HG03039 (cell line): ENCODE data around the gene BACH2.
"Not testable (repeated sequence)": the region's sequence is repeated elsewhere in the genome, so short reads cannot be mapped to it uniquely, and the experiment has no call there.

Source experiments
- ATAC-seq: cut with Tn5 transposase; IDR thresholded peaks from one replicate; pipeline ENCODE4 v1.9.1; 2021; ENCODE audit warnings: mild to moderate bottlenecking, moderate library complexity; ENCODE audit not compliant: unreplicated experiment

BACH2 gene

DNA sequence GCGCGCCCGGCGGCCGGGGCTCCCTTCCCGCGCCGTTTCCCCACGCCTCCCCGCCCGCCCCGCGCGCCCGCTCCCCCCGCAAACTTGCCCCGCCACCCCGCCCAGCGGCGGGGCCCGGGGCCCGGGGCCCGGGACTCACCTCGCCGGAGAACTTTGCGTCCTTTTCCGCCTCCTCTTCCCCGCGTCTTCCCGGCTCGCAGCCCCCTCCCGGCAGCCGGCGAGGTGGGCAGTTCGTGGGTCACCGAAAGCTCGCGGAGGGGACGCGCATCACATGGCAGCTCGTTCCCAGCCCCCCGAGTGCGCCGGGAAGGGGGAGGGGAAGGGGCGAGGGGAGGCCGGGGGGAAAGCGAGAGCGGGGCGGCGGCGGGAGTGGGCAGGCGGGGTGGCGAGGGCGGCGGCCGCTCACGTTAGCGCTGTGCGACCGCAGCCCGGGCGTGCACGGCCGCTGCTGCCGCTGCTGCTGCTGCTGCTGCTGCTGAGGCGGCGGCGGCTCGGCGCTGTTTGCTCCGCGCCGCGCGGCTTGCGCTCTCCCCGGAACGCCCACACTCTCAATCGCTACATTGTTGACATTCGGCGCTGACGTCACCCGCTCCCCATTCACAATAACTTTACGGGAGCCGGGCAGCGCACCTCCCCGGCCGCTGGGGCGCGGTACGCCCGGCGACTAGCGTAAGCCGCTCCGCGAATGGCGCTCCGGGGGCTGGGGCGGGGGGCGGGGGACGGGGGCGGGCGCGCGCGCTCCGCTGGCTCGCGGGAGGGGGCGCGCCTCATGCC is at the start of gene BACH2:
TSS of gene BACH2 (minus strand) at position 503 of the 774 bp plus-strand sequence. CDS start 287,999 bp downstream, outside the sequence.
- ATAC-seq = peak; percentile 77

DNA sequence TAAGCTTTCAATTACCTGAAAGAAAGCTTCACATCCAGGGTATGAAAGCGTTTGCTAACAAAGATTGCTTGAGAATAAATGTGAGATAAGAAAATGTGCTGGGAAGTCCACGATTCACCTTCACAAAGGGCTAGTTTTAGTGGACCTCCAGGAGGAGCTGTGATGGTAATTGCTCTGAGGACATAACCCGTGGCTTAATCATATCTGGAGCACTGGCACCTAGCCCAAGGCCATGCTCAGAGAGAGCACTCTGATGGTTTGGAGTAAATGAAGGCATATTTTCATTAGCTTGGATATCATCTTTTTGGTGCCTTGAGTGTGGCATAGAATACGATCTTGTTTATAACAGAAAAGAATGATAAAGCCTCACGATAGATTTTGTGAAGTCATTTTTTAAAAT is 46.9 kb upstream of the BACH2 start:
- no peak for ATAC-seq

DNA sequence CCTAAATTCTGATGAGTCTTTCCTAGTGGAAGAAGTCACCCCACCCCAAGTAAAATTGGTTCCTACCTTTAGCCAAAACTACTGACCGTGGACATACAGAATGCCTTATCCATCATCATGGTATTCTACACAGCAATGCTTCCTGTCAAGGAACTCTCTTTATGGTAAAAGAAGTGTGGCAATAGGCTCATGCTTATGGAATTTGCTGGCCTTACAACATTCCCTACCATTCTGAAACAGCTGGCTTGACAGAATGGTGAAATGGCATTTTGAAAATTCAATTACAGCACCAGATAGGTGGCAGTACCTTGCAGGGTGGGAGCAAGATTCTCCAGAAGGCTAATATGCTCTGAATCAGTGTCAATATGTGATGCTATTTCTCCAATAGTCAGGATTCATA is 41.8 kb upstream of the BACH2 start:
- ATAC-seq = no peak

DNA sequence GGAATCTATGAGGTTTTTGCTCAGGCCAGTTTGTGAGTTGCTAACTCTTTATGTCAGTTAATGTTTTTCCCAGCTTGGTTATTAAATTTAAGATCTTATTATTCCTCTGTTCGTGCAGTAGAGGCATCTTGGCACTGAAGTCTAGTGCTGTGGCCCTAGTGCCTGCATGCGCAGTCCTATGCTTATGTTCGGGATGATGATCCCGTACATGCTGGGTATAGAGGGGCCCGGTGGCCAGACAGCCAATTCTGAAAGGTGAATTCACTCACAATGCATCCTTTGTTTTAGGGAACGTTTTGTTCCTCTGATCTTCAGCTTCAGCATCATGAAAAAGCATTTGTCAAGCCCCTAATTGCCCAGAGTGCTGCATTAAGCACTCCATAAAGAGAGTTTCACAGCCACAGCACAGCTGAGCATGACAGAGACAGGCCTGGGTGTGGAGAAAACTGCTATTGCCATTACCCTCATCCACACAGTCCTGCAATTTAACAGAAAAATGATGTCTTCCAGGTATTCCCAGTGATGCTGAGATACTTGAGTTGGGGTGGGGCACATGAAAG is 39.8 kb upstream of the BACH2 start:
- no peak for ATAC-seq

DNA sequence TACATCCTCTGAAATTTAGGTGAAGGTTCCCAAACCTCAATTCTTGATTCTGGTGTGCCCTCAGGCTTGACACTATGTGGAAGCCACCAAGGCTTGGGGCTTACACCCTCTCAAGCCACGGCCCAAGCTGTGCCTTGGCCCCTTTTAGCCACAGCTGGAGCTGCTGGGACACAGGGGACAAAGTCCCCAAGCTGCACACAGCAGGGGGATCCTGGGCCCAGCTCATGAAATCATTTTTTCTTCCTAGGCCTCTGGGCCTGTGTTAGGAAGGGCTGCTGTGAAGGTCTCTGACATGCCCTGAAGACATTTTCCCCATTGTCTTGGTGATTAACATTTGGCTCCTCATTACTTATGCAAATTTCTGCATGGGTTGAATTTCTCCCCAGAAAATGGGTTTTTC is 37.3 kb upstream of the BACH2 start:
- ATAC-seq = no peak

DNA sequence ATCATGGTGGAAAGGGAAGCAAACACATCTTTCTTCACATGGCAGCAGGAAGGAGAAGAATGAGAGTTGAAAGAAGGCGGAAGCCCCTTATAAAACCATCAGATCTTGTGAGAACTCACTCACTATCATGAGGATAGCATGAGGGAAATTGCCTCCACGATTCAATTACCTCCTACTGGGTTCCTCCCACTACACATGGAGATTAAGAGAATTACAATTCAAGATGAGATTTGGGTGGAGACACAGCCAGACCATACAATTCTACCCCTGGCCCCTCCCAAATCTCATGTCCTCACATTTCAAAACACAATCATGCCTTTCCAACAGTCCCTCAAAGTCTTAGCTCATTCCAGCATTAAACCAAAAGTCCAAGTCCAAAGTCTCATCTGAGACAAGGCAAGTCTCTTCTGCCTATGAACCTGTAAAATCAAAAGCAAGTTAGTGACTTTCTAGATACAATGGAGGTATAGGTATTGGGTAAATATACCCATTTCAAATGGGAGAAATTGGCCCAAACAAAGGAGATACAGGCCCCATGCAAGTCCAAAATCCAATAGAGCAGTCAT is 36.4 kb upstream of the BACH2 start:
- ATAC-seq = not testable (repeated sequence)

DNA sequence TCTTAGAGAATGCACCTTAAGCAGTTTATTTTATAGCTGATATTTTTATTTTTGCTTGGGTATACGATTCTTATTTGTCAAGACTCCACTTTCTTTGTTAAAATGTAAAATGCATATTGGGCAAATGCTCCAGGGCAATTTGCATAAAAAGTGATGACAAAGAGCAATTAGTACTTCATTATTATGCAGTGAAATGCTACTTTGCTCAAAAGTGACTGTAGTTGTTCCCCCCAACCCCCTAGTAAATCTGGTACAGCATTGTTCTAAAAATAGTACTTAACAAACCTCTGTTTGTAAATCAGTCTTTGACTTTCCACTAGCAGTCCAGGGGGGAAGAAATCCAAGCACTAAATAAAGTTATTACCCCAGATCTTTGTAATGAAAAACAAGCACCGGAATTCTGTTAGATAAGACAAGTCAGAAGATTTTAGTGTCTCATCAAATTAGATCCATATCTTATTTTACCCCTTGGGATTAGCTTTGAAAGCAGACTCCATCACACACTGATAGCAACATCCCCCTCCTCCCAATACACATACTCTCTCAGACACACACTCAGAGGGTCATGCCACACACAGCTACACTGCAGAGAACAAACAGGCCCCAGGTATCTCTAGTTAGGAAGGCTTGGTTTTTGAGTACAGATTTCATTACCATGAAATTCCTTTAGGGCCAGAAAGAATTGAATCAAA is 32.9 kb upstream of the BACH2 start:
- ATAC-seq = no peak

DNA sequence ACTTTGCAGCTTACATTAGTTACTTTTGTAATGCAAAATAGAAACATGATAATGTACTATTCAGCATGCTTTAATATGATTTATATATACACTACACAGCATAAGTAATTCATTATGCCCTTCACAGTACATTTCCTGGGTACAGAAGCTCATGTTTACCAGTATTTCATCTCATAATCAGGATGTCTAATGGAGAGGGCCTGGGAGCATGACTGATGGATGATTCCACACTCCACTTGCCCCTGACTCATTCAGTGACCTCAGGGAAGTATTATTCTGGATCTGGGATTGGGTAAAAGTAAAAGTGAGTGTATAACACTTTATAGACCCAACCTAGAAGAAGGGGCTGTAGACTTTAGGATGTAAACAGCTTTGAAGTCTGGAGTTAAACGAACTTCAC is 31.4 kb upstream of the BACH2 start:
- ATAC-seq = no peak

DNA sequence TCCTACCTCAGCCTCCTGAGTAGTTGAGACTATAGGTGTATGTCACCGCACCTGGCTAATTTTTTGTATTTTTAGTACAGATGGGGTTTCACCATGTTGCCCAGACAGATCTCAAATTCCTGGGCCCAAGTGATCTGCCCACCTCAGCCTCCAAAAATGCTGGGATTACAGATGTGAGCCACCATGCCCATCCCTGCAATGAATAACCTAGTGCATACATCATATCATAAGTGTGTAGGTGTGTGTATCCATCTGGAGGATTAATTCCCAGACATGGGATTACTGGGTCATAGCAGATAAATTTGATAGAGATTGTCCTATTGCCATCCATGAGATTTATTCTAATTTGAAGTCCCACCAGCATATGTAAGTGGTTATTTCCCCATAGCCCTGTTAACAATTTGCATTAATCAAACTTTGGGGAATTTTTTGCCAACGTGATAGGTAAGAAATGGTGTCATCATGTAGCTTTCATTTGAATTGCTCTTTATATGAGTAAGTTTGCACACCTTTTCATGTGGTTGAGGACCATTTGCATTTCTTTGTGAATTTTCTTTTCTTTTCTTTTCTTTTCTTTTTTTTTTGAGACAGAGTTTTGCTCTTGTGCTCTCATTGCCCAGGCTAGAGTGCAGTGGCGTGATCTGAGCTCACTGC is 29.9 kb upstream of the BACH2 start:
- ATAC-seq = no peak

DNA sequence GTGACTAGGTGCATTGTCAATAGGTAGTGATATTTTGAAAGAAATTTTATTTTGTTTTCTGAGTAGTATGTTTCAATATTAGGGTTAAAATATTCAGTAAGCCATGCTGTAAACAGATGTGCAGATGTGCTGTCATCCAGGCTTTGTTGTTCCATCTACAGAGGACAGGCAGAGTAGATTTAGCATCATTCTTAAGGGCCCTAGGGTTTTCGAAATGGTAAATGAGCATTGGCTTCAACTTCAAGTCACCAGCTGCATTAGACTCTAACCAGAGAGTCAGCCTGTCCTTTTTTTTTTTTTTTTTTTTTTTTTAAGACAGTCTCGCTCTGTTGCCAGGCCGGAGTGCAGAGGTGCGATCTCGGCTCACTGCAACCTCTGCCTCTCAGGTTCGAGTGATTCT is 27.1 kb upstream of the BACH2 start:
- no peak for ATAC-seq

DNA sequence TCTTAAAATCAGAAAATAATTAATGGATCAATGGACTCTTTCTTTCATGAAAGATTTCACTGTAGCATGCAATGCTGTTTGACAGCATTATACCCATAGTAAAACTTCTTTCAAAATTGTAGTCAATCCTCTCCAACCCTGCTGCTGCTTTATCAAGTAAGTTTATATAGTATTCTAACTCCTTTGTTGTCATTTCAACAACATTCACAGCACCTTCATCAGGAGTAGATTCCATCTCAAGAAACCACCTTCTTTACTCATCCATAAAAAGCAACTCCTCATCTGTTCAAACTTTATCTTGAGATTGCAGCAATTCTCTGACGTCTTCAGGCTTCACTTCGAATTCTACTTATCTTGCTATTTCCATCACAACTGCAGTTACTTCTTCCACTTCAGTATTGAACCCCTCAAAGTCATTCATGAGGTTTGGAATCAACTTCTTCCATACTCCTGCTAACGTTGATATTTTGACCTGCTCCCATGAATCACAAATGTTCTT is 26.4 kb upstream of the BACH2 start:
- no peak for ATAC-seq

DNA sequence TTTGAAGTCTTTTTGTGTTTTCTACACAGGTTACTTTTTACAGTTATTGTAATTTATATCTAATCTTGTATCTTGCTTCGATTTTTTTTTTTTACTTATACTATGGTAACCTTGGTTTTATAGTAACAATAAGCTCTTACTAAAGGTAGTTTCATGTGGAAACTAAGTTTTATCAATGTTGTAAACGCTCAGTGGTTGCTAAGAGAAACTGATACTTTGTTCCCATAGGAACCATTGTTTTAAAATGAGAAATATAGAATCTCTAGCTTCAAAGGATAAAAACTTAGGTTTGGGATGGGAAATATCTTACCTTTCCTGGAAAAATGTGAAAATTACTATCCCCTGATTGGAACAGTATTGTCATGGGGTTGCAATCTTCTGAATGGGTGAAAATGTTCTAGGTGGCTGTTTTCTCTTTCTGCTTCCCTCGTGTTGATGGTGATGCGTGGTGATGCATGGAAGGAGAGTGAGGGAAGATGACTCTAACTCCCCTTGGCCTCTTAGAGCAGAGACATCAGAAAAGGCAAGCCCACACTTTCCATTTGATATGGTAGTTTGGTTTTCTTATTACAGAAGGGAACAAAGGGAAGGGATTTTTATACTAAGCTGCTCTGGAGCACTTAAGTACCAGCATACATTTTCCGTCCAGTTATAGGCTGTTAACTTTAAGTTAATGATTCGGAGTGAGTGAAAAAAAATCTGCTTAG is 23.5 kb upstream of the BACH2 start:
- no peak for ATAC-seq

DNA sequence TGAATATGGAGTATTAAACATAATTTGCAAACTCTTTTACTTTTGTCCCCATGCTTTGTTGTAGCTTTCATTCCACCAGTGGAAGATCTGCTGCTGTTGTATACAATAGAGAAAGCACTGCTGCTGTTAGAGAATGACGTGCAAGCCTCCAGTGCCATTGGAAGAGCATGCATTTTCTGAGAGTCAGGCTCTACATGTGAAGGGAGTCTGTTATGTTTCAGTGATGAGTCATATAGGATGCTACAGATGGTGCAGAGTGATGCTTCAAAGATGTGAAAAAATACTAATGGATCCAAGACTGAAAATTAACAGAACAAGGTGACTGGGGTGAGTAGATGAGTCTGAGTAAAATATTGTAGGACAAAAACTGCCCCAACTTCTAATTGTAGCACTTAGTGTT is 22.4 kb upstream of the BACH2 start:
- ATAC-seq = no peak

DNA sequence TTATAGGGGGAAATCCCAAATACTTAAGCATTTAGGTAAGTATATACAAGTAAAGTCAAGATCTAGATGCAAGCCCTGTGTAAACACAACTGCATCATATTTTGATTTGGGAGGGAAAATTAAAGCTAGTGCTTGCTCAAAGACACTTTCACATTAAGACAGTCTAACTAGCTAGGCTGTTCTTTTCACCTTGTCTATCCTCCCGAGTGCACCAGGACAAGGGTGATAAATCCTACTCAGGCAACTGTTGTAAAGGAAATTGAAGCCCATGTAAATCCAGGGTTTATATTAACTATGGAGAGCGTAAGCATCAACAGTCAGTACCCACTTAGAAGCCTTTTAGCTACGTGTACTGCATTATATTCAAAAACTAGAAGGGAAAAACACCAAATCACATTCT is 19.3 kb upstream of the BACH2 start:
- no peak for ATAC-seq

DNA sequence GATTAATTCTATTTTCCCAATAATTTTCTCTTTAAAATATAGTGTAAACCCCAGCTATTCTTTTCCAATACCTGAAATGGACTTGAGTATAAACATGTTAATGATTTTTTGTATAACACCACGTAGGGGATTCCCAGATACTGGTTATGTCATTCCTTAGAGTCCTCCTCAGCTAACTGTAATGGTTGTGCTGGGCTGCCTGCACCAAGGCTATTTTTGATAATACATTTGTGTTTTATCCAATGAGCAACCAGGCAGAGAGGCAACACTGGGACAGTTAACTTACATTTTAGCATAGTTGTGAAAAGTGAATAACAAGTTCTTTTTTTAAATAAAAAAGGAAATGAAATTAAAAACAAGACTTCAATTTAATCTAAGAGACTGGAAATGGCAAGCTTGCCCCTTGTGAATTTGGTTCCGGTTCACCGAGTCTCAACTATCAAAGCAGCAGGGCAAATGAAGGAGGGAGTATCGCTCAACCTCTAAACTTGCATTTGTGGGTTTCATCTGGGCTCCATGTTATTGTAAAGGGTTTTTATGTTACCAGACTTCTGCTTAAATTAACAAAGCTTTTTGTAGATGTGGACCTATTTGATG is 18.8 kb upstream of the BACH2 start:
- no peak for ATAC-seq

DNA sequence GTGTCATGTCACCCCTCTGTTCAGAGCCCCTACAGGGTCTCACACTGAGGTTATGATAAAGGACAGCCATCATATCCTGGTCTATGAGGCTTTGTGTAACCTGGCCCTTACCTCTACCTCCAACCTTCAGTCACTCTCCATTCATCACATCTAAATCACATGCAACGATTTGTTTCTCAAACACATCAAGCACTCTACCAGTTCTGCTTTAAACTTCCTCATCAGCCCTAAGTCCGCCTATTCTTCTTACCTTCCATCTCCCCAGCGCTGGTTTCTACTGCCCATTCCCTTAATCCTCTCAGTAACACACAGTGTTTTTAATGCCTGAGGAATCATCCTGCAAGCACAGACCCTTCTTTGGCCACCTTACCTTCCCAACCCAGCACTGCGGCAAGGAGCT is 17.9 kb upstream of the BACH2 start:
- no peak for ATAC-seq

DNA sequence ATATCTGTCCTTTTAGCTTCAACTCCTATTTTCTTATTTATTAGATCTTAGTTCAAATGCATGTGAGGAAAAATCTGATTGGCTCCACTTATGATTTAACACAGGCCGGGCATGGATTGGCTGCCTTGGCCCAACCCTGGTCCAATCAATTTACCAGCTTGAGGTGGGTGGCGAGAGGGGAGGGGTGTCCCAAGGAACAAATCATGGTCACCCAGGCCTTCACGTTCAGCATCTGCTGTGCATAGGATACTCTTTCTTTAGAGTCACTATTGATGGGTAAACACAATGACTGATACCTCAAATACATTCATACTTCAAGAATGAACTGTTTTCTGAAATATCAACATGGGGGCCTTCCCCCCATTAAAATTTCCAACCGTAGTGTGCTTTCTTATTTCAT is 14.9 kb upstream of the BACH2 start:
- no peak for ATAC-seq

DNA sequence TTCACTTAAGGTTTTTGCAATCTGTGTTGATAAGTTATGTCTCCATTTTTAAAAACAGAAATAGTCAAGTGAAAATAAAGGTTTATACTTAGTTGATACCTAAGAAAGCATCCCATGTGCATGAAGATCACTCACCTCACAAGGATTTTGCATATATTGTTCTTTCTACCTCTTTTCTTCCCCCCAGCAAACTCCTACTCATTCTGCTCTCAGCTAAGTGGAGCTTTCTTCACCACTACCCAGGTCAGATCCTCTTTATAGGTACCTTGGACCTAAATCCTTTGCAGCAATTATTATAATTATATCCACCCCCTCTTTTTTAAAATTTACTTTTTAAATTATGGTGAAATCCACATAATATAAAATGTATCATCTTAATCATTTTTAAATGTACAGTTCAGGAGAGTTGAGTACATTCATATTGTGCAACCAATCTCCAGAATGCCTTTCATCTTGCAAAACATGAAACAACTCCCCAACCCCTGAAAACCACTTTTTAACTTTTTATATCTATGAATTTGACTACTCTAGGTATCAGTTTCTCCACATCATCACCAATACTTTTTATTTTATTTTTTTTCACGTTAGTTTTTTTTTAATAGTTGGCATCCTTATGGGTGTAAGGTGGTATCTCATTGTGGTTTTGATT is 9.3 kb upstream of the BACH2 start:
- no peak for ATAC-seq

DNA sequence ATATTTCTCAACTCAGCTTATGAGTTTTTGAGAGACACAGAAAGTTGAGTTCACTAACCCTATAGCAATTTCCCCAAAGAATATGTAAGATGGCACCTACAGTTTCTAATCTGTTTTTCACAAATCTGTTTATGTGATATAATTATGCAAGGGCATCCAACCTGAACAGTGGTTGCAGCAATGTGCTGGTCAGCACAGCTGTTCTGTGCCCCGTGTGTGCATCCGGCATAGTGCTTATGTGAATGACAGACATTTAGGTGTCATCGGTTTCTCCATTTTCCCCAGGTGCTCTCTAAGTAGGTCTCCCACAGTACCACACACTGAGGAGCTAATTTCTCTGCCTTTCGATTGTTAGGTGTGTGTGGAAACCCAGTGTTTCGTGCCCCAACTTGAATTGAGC is 7.7 kb upstream of the BACH2 start:
- no peak for ATAC-seq

DNA sequence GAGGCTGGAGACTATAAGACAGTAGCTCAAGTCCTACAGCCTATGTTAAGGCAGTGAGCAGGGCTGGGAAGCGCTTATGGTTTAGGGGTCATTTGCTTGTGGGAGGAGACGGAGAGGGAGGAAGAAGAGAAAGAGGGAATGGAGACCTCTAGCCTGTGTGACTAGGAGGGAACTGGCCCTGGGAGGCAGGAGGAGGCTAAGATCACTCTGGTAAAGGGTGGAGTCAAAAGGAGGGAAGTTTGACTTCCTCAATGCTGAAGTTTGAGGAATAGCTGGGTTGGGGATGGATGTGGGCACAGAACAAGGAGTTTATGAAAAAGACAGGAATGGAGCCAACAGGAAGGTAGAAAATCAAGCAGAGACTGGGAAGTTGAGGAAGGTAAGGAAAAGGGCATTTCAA is 6.4 kb upstream of the BACH2 start:
- no peak for ATAC-seq
